SK-N-SH (cell line): ENCODE measurements around the gene CHDH. TPM values are rescaled to one million over a fixed set of nuclear protein-coding genes. Genes with fewer than 3 reads are reported as not detected.

Experiments
- CTCF ChIA-PET: fragments of 300-600, 350-600 bp; formaldehyde crosslinking; extraction: SDS; loops from one replicate; lab custom pipeline; 2021; lab: Yijun Ruan, JAX
- POLR2A ChIA-PET: fragments of 350-600 bp; sonication (Branson Sonifier 250); formaldehyde crosslinking; extraction: SDS; loops from one replicate; lab custom pipeline; 2020; ENCODE audit warnings: antibody characterized with exemption, inconsistent platforms; lab: Yijun Ruan, JAX
- DNase-seq: peaks from one replicate; pipeline ENCODE4 v3.0.0; 2012
- H2AFZ ChIP-seq: fragments of 200-600 bp; sonication (generic); 2 replicates; pipeline ENCODE4 v1.8.1; 2016; ENCODE audit warnings: antibody characterized with exemption, mild to moderate bottlenecking, low read depth
- H3F3A ChIP-seq: fragments of 200-600 bp; sonication (generic); replicated peaks from 2 replicates; pipeline ENCODE3; 2016; ENCODE audit warnings: antibody characterized with exemption, mild to moderate bottlenecking; ENCODE audit not compliant: insufficient read depth
- H3K27ac ChIP-seq, 2 experiments: fragments of 200-500 bp in 1 of 2; fragments of 200-600 bp in 1 of 2; sonication (Bioruptor generic) in 1 of 2; sonication (generic), shearing (Covaris generic) in 1 of 2; 2 replicates each; pipeline versions ENCODE4 v1.5.1 to v1.6.1; 2014 to 2016; ENCODE audit warnings: low read depth in 2 of 2, inconsistent platforms in 1 of 2, low read length in 1 of 2, mild to moderate bottlenecking in 1 of 2, mixed read lengths in 1 of 2
- H3K27me3 ChIP-seq: fragments of 200-600 bp; sonication (generic), shearing (Covaris generic); 2 replicates; pipeline ENCODE4 v1.6.1; 2016; ENCODE audit warnings: mixed run types; ENCODE audit not compliant: insufficient read depth
- H3K36me3 ChIP-seq, 2 experiments: fragments of 200-500 bp in 1 of 2; fragments of 200-600 bp in 1 of 2; sonication (Bioruptor generic) in 1 of 2; sonication (generic) in 1 of 2; replicated peaks in 1 of 2; 2 replicates each; pipeline versions ENCODE3 to v1.5.1; 2014 to 2016; ENCODE audit warnings: low read length in 1 of 2, mild to moderate bottlenecking in 1 of 2; ENCODE audit not compliant: insufficient read depth in 2 of 2, control insufficient read depth in 1 of 2
- H3K4me1 ChIP-seq, 2 experiments: fragments of 200-500 bp in 1 of 2; fragments of 200-600 bp in 1 of 2; sonication (Bioruptor generic) in 1 of 2; sonication (generic), shearing (Covaris generic) in 1 of 2; 2 replicates each; pipeline versions ENCODE4 v1.5.1 to v1.6.1; 2014 to 2016; ENCODE audit warnings: low read depth in 1 of 2, low read length in 1 of 2, mixed run types in 1 of 2; ENCODE audit not compliant: insufficient read depth in 2 of 2, control insufficient read depth in 1 of 2
- H3K4me2 ChIP-seq: fragments of 200-600 bp; sonication (generic), shearing (Covaris generic); 2 replicates; pipeline ENCODE4 v1.6.1; 2017; ENCODE audit warnings: mixed run types
- H3K4me3 ChIP-seq, 2 experiments: fragments of 200-500 bp in 1 of 2; fragments of 200-600 bp in 1 of 2; sonication (Bioruptor generic) in 1 of 2; sonication (generic), shearing (Covaris generic) in 1 of 2; 2 replicates each; pipeline versions ENCODE4 v1.5.1 to v1.8.1; 2014 to 2016; ENCODE audit warnings: low read depth in 2 of 2, inconsistent platforms in 1 of 2, low read length in 1 of 2, mild to moderate bottlenecking in 1 of 2, mixed read lengths in 1 of 2, moderate library complexity in 1 of 2
- H3K79me2 ChIP-seq: fragments of 200-600 bp; sonication (generic); 2 replicates; pipeline ENCODE4 v1.8.1; 2017; ENCODE audit warnings: mild to moderate bottlenecking; ENCODE audit not compliant: insufficient read depth
- H3K9ac ChIP-seq: fragments of 200-600 bp; sonication (generic); 2 replicates; pipeline ENCODE4 v1.6.1; 2017; ENCODE audit warnings: mixed run types
- H3K9me2 ChIP-seq: fragments of 200-600 bp; sonication (generic); 2 replicates; pipeline ENCODE4 v1.6.1; 2017; ENCODE audit warnings: mixed run types
- H3K9me3 ChIP-seq: fragments of 200-600 bp; sonication (generic); 2 replicates; pipeline ENCODE4 v1.6.1; 2017; ENCODE audit warnings: mixed run types, mild to moderate bottlenecking, moderate library complexity
- H4K20me1 ChIP-seq: fragments of 200-600 bp; sonication (generic); 2 replicates; pipeline ENCODE4 v1.6.1; 2017; ENCODE audit warnings: mild to moderate bottlenecking, mixed run types; ENCODE audit not compliant: insufficient read depth
- CHD2 ChIP-seq: fragments of 150-350 bp; IDR thresholded peaks from 2 replicates; pipeline ENCODE4 v1.6.1; 2018; ENCODE audit warnings: low read length; ENCODE audit not compliant: partially characterized antibody
- ELF1 ChIP-seq: IDR thresholded peaks from 2 replicates; pipeline ENCODE4 v1.4.0; 2012
- EP300 ChIP-seq, 2 experiments: IDR thresholded peaks; 2 replicates each; pipeline versions ENCODE4 v1.4.0 to v1.6.1; 2012; ENCODE audit warnings: borderline replicate concordance in 1 of 2, low read depth in 1 of 2, low read length in 1 of 2
- EZH2phosphoT487 ChIP-seq: fragments of 200-600 bp; sonication (generic); IDR thresholded peaks from 2 replicates; pipeline ENCODE4 v1.6.1; 2017; ENCODE audit warnings: low read depth, mixed run types, mild to moderate bottlenecking, antibody characterized with exemption, moderate library complexity, borderline replicate concordance
- FOSL2 ChIP-seq: IDR thresholded peaks from 2 replicates; pipeline ENCODE4 v1.4.0; 2012; ENCODE audit warnings: low read depth, mild to moderate bottlenecking, moderate library complexity, borderline replicate concordance
- GABPA ChIP-seq: IDR thresholded peaks from 2 replicates; pipeline ENCODE4 v1.4.0; 2012; ENCODE audit warnings: low read depth, mild to moderate bottlenecking
- GATA2 ChIP-seq: sonication (generic); formaldehyde crosslinking; IDR thresholded peaks from 2 replicates; pipeline ENCODE4 v1.5.0; 2020; ENCODE audit warnings: mild to moderate bottlenecking, missing genetic modification reagents
- JUND ChIP-seq: IDR thresholded peaks from 2 replicates; pipeline ENCODE4 v1.4.0; 2012
- MEF2A ChIP-seq: IDR thresholded peaks from 2 replicates; pipeline ENCODE4 v1.4.0; 2012; ENCODE audit warnings: low read depth, borderline replicate concordance
- NFIC ChIP-seq: IDR thresholded peaks from 2 replicates; pipeline ENCODE4 v1.4.0; 2012; ENCODE audit warnings: borderline replicate concordance
- POLR2AphosphoS5 ChIP-seq: IDR thresholded peaks from 2 replicates; pipeline ENCODE4 v1.6.1; 2012; ENCODE audit warnings: low read depth, low read length
- RCOR1 ChIP-seq: fragments of 150-350 bp; IDR thresholded peaks from 2 replicates; pipeline ENCODE4 v1.6.1; 2017; ENCODE audit warnings: antibody characterized with exemption, low read length
- RXRA ChIP-seq: IDR thresholded peaks from 2 replicates; pipeline ENCODE4 v1.4.0; 2012; ENCODE audit warnings: low read depth, mild to moderate bottlenecking, borderline replicate concordance
- SIN3A ChIP-seq: IDR thresholded peaks from 2 replicates; pipeline ENCODE4 v1.6.1; 2012; ENCODE audit warnings: low read depth, mild to moderate bottlenecking, low read length, moderate library complexity, borderline replicate concordance
- SMC3 ChIP-seq: IDR thresholded peaks from 2 replicates; pipeline ENCODE4 v1.6.1; 2012; ENCODE audit warnings: low read depth, low read length, improper control_type of control experiment
- TAF1 ChIP-seq: IDR thresholded peaks from 2 replicates; pipeline ENCODE4 v1.6.1; 2012; ENCODE audit warnings: low read depth, mild to moderate bottlenecking, low read length, moderate library complexity, borderline replicate concordance
- WGBS: methylation state at CpG from one replicate; pipeline ENCODE4 v1.1.6; 2017; ENCODE audit warnings: low lambda C conversion rate; 5-methylcytosine and 5-hydroxymethylcytosine counted together
- polyA plus RNA-seq, 3 experiments: library from polyadenylated mRNA; depleted of rRNA; stranded (reverse); fragments of >200 nt; gene quantifications; 2 replicates each; pipeline ENCODE4 v1.2.3, GENCODE V29; 2012
- TF ChIP-seq, protein P1 (sequence below): IDR thresholded peaks from 2 replicates; pipeline ENCODE4; 2012
- TF ChIP-seq, protein P2 (sequence below): fragments of 150-350 bp; IDR thresholded peaks from 2 replicates; pipeline ENCODE4 v1.6.1; 2016; ENCODE audit warnings: mild to moderate bottlenecking, low read depth, low read length

CHDH gene
- polyA plus RNA-seq, 1 of the 3 experiments (the other 2 are of a cell fraction), result 0.33 TPM

DNA sequence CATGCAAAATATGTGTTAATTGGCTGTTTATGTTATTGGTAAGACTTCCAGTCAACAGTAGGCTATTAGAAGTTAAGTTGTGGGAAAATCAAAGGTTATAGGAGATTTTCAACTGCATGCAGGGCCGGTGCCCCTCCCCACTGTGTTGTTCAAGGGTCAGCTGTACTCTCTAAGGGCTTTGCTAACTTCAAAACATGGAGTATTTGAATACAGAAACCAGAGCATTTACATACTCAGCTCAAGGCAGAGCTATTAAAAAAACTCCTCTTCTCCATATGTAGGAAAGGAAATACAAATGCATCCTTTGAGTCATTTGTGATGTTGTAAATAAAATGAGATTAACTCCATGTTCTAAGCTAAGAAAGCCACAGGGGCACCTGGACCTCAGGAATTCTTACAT lies 16.9 kb upstream of the CHDH start:
- no peak for TF ChIP-seq TAF1
- TF ChIP-seq EZH2phosphoT487, result no peak
- no peak for TF ChIP-seq CHD2
- no peak for TF ChIP-seq MEF2A
- no peaks in the 10 kb centered on the region for H3K27me3 ChIP-seq
- H2AFZ ChIP-seq, result no peak overlapping the region
- peaks cover 2% of the 10 kb centered on the region; the same call in 1 of the 2 replicates for H3K9me2 ChIP-seq
- H3K79me2 ChIP-seq, result no peaks in the 10 kb centered on the region
- CTCF ChIA-PET, result no interaction called here
- POLR2A ChIA-PET, result no interaction called here
- no peak overlapping the region for H3K9ac ChIP-seq
- H3K9me3 ChIP-seq, result no peaks in the 10 kb centered on the region
- H3K36me3 ChIP-seq, result peaks cover 25 to 71% of the 10 kb centered on the region in 2 experiments
- H3K4me3 ChIP-seq, result no peak overlapping the region
- WGBS, result 100% methylated on average over 1 of the region's 1 CpG
- H3K4me1 ChIP-seq, result no peaks in the 10 kb centered on the region
- H3K4me2 ChIP-seq, result no peak overlapping the region
- H3F3A ChIP-seq, result no peaks in the 10 kb centered on the region
- DNase-seq, result no peak
- H4K20me1 ChIP-seq, result no peaks in the 10 kb centered on the region
- H3K27ac ChIP-seq, result no peak overlapping the region

DNA sequence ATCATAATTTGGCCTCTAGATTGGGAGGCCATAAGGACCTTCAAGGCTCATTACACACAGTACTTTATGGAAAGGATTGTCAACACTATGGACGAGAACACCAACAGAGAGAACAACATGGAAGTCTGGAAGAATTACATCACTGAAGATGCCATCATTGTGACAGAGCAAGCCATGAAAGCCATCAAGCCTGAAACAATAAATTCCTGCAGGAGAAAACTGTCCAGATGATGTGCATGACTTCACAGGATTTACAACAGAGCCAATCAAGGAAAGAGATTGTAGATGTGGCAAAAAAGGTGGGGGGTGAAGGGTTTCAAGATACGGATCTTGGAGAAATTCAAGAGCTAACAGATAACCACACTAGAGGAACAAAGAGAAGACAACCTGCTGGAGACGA lies 16.0 kb upstream of the CHDH start:
- no peak overlapping the region for H3K4me2 ChIP-seq
- 88% methylated on average over 3 of the region's 3 CpGs for WGBS

More for the DNA sequence above, 16.0 kb upstream of the CHDH start:
- Histone ChIP-seq H3K36me3 (peaks cover 16 to 62% of the 10 kb centered on the region in 2 experiments), H3K27me3 (no peaks in the 10 kb centered on the region), H3K4me3 (no peak overlapping the region), H3K79me2 (no peaks in the 10 kb centered on the region), H3K9me2 (peaks cover 2% of the 10 kb centered on the region; the same call in 1 of the 2 replicates), H3K9ac (no peak overlapping the region), H2AFZ (no peak overlapping the region), H3K4me1 (no peaks in the 10 kb centered on the region), H3K27ac (no peak overlapping the region), H3F3A (no peaks in the 10 kb centered on the region), H3K9me3 (no peaks in the 10 kb centered on the region), H4K20me1 (no peaks in the 10 kb centered on the region)
- ChIA-PET CTCF (no interaction called here), POLR2A (no interaction called here)
- DNase-seq, result no peak
- TF ChIP-seq POLR2AphosphoS5 (no peak), SIN3A (no peak), RCOR1 (no peak), ELF1 (no peak), EP300 (IDR thresholded peaks at IDR 0.05; ENCODE audit: borderline replicate concordance in 1 of 2, low read depth in 1 of 2, low read length in 1 of 2) (no peak), GABPA (no peak), EZH2phosphoT487 (no peak), GATA2 (CRISPR knock-in tag) (no peak), NFIC (no peak), CHD2 (no peak), TAF1 (no peak), RXRA (no peak), SMC3 (no peak), FOSL2 (no peak), JUND (no peak)
- TF ChIP-seq, protein P1, sequence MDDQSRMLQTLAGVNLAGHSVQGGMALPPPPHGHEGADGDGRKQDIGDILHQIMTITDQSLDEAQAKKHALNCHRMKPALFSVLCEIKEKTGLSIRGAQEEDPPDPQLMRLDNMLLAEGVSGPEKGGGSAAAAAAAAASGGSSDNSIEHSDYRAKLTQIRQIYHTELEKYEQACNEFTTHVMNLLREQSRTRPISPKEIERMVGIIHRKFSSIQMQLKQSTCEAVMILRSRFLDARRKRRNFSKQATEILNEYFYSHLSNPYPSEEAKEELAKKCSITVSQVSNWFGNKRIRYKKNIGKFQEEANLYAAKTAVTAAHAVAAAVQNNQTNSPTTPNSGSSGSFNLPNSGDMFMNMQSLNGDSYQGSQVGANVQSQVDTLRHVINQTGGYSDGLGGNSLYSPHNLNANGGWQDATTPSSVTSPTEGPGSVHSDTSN, result no peak
- TF ChIP-seq, protein P2, sequence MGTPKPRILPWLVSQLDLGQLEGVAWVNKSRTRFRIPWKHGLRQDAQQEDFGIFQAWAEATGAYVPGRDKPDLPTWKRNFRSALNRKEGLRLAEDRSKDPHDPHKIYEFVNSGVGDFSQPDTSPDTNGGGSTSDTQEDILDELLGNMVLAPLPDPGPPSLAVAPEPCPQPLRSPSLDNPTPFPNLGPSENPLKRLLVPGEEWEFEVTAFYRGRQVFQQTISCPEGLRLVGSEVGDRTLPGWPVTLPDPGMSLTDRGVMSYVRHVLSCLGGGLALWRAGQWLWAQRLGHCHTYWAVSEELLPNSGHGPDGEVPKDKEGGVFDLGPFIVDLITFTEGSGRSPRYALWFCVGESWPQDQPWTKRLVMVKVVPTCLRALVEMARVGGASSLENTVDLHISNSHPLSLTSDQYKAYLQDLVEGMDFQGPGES, result no peak
- TF ChIP-seq, all 33 proteins: peak for 0
